GM19467 (cell line): Measurements from ENCODE around the gene RNPS1.

Experiments used
- ATAC-seq: cut with Tn5 transposase; IDR thresholded peaks from one replicate; pipeline ENCODE4 v1.9.1; 2021; ENCODE audit warnings: mild to moderate bottlenecking, moderate library complexity; ENCODE audit not compliant: unreplicated experiment

RNPS1 gene, protein sequence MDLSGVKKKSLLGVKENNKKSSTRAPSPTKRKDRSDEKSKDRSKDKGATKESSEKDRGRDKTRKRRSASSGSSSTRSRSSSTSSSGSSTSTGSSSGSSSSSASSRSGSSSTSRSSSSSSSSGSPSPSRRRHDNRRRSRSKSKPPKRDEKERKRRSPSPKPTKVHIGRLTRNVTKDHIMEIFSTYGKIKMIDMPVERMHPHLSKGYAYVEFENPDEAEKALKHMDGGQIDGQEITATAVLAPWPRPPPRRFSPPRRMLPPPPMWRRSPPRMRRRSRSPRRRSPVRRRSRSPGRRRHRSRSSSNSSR

DNA sequence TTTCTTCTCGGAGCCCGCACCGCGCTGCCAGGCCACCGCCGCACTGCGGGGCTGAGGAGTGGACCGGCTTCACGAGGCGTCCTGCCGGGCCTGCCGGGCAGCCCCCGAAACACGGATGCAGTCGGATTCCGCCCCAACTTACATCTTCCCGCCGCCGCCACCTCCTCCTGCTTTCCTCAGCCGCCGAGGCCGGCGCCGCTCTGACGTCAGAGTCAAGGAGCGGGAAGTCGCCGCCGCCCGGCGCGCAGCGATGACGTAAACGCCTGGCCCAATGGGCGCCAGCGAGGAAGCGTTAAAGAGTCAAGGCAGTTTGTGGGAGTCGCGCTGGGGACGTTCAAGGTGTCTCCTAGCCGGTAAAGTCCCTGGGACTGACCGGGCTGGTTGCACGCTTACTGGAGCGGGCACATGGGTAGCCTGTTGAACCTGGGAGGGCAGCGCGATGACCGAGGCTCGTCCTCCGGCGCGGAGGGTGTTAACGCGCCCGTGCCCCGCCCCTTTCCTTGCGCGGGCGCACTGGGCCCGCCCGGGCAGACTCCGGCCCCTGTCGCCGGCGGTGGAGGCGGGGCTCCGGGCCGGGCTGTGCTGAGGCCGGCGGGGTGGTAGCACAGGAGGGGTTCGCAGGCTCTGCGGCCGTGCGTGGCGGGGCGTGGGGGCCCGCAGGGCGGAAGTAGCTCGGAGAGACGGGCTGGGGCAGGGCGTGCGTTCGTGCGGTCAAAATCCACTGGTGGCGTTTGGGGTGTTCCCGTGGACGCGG is at the start of gene RNPS1:
TSS of gene RNPS1 (minus strand) at position 214 of the 754 bp plus-strand sequence. CDS start 3,483 bp downstream, outside the sequence.
- ATAC-seq, result peak; percentile 56

DNA sequence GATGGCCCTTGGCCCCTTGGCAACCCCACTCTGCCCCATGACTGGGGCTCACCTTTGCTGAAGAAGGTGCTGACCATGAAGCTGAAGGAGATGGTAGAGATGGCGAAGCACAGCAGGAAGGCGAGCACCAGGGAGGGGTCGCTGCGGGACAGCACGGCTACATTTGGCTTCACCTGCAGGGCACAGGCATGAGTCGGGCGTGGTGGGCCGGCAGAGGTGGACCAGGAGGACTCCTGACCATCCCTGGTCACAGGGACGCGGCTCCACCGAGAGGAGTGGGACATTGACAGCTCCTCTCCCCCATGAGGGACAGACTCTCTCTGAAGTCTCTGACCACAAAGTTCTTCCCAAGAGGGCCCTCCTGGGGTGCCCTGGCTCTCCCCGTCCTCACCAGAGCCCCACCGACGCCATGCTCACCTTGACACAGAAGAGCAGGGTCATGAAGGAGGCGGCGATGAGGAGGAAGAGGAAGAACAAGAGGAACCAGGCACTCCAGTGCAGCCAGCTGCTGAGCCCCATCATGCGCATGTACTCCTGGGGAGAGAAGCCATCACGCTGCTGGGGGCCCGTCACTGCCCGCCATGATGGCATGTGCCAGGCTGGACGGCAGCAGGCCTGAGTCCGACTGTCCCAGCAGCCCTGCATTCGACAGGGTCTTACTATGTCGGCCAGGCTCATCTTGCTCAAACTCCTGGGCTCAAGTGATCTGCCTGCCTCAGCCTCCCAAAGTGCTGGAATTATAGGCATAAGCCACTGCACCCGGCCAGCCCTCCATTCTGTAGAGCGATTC is 49.5 kb upstream of the RNPS1 start:
- ATAC-seq, result no peak

DNA sequence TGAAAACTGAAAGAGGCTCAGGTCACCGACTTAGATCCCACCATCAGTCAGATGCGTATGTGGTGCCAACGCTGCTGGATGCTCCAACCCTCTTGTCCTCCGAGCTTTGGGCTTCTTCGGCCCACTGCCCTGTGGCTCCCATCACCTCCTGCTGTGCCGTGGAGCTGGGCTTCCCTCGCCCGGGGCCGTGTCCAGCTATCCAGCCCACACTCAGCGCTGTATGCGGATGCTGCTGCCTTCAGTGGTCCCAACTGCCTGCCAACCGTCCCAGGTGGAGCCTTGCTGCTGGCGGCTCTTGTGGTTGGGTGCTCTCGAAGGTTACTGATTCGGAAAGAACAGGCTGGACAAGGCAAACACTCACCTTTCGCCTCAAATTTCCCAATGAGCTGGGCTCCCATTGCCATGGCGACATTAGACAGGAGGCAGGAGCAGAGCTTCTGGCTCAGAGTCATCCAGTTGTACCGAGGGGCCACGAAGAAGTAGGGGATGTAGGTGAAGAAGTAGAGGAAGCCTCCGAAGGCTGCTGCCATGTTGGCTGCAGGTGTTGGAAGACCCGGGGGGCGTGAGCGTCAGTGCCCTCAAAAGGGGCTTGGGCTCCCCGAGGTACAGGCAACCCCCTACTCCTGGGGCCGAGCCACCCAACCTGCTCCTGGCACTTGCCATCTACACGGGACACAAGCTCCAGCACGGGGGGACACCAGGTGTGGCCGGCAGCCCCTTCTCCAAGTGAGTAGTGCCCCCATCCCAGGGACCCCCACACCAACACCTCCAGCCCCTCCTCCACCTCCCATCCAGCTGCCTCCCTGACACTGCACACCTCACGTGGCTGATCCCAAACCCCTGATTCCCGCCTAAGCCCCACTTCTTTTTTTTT is 40.4 kb upstream of the RNPS1 start:
- no peak for ATAC-seq

DNA sequence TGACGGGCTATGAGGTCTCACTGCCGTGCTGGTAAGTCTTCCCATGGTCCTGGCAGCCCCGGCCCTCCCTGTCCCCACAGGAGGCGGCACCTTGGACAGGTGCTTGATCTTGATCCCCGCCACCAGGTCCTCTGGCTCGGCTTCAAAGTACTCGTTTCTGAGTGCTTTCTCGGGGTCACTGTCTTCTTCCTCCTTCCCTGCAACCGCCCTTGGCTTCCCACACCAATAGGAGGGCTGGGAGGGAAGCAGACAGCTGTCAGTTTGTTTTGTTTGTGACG is 31.9 kb upstream of the RNPS1 start:
- no peak for ATAC-seq

DNA sequence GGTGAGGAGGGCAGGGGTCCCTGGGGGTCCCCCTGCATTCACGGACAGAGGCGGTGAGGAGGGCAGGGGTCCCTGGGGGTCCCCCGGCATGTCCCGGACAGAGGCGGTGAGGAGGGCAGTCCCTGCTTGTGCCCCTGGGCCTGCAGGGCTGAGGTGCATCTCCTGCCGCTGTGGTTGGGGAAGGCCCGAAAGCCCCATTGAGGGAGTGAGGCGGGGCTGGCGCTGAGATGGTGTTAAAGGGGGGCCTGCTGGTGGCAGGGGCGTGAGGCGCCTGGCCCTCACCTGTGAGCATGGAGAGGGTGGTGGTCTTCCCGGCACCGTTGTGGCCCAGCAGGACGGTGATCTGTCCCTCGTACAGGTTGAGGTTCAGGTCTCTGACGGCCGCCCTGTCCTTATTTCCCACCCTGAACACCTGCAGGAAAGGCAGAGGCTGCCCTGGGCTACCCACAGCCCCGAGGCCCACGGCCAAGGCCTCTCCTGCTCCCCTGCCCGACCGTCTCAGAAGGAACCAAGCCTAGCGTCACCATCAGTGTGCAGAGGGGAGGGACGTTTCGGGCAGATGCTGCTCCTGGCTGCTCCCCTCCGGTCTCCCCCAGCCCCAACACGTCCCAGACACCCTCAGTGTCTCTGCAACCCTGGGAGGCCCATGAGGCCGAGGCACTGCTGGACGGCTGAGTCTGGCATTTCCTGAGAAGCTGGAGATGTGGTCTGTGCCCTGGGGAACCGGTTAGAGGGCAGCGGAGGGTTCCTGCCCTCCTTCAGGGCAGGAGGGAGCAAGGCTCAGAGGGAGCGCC is 31.4 kb upstream of the RNPS1 start:
- no peak for ATAC-seq

DNA sequence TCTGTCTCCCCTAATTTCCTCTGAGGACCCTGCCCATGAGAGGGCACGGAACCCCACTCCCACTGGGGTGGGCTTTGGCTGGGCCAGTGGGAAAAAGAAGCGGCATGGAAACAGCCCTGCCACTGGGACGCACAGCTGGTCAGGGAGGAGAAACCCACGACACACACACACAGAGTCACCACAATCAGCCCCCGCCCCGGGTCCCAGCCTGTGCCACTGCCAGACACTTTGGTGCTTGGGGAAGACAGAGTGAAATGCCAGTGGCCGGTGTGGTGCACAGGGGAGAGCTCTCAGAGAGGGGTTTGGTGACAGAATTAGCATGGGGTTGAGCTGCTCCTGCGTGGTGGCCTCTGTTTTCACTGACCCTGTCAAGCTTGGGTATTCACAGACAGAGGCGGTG is 30.7 kb upstream of the RNPS1 start:
- no peak for ATAC-seq

DNA sequence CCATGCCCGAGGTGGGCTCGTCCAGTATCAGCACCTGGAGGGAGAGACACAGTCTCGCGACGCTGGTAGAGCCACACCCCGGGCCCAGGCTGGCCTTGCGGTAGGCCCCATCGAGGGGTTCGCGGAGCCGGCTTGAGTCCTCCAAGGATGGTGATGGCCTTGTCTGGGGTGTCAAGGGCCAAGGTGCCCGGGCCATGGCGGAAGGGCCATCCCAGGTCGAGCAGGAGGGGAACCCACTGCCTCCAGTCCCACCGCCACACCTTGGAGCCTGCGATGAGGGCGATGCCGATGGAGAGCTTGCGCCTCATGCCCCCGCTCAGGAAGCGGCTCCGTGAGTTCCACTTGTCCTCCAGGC is 29.6 kb upstream of the RNPS1 start:
- ATAC-seq, result no peak

DNA sequence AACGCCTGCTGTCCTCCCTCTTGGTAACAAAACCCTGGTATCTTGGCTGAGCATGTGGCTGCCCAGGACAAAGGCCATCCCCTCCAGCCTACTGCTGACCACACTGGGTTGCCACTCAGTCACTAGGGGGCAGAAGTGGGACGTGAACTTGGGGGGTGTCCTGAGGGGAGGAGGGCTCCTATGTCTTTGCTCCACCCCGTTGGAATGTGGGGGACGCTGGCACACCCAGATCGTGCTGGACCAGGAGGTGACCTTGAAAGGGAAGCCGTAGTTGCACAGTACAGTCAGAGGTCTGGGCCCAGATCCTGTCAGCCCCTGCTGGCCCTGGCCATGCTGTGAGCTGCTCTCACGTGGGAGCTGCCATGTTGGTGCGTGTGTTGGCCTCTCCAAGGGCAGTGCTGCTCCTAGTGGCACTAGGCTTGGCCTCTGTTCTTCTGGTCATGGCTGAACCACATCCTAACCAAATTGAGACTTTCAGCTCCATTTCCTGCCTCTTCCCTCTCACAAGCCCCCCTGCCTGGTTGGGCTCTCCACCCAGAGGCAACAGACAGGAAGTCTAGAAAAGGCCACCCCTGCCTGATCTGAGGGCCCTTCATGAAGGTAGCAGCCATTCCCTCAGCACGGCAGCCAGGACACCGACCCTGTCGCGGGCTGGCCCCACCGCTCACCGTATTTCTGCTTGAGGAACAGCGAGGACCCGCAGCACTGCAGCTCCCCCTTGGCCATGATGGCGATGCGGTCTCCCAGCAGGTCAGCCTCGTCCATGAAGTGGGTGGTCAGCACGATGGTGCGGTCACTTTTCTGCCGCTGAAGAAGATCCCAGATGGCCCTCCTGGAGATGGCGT is 29.0 kb upstream of the RNPS1 start:
- ATAC-seq, result no peak

DNA sequence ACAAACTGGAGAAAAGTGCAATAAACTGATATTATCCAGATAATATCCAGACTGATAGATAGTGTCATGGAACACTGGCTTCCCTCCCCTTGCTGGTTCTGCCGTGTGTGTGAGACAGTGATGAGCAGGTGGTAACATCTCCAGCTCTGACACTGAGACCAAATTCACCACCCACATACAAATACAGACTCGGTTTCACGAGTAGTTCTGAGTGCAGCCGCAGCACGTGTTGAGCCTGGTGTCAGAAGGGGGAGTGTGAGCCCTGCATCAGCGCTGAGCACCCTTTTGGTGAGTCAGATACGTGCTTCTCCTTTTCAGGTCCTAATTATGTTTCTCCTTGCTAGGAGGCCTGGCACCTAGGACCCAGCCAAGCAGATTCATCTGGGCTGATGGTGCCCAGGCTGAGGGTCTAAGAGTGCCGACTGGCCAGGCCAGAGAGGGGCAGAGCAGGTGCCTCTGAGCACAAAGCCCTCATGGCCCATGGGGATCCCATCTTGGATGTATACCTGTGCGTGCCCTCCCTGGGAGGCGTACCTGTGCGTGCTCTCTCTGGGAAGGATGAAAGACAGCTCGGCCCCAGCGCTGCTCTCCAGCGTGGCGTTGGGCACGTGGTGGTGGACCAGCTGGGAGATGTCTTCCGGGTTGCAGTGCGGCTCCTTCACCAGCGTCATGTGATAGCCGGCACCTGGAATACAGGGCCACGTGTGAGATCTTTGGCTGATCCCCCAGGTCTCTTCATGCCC is 27.3 kb upstream of the RNPS1 start:
- ATAC-seq, result no peak

DNA sequence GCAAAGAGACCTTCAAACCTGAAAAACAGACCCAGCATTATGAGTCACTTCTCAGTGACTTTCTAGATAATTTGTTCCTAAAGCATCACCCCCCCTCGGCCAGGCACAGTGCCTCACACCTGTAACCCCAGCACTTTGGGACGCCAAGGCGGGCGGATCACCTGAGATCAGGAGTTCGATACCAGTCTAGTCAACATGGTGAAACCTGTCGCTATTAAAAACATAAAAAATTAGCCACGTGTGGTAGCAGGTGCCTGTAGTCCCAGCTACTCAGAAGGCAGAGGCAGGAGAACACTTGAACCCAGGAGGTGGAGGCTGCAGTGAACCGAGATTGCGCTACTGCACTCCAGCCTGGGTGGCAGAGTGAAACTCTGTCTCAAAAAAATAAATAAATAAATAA is 24.3 kb upstream of the RNPS1 start:
- no peak for ATAC-seq

DNA sequence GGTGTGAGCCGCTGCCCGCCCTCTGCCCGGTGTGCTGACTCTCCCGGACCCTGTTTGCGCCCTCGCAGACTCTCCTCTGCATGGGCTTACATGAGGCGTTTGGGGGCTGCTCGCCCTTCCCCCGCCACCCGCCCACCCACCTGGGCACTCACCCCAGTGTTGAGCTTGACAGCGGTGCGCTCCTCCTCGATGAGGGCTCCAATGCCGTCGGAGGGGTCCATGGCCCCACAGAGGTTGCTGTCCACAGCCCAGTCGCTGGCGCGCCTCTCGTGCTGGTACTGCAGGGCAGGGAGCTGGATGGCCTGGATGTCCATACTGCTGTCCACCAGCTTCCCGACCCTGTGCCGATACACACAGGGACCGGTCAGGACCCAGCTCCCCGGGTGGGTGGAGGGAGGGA is 21.4 kb upstream of the RNPS1 start:
- no peak for ATAC-seq

DNA sequence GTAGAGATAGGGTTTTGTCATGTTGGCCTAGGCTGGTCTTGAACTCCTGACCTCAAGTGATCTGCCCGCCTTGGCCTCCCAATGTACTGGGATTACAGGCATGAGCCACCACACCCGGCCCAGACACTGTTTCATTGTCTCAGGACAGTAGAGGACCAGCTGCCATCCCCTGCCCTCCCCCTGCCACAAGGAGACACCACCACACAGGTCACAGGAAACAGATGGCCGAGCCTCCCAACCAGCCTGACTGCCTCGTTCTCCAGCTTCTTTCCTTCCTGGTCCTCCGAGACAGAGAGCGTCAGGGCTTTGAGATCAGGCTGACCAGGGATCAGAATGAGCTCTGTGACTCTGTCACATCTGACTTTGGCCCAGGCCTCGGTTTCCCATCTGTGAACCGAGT is 20.8 kb upstream of the RNPS1 start:
- no peak for ATAC-seq

DNA sequence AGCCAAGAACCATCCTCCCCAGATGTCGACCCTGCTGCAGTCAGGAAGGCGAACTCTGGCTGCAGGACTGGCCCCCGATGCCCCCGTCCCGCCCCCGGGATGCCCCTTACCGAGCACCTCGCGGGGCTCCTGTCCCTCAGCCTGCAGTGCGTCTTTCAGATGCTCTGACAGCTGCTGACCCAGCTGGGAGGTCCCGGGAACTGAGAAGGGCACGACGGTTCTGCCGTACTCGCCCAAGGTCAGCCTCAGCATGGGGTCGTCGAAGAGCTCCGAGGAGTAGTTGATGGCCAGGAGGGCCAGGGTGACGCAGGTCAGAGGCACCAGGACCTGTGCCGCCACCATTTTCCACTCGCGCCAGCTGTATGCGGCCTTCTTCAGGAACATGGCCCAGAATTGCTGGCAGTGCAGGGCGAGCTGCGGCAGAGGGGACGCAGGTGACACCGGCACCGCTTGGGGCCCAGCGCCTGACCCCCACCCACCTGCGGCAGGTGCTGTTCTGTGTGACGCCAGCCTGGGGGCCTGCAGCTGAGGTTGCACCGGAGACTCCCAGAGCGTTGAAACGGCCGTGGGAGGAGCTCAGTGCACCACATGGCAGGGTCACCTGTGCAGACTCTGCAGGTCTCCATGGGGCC is 20.1 kb upstream of the RNPS1 start:
- ATAC-seq, result no peak

DNA sequence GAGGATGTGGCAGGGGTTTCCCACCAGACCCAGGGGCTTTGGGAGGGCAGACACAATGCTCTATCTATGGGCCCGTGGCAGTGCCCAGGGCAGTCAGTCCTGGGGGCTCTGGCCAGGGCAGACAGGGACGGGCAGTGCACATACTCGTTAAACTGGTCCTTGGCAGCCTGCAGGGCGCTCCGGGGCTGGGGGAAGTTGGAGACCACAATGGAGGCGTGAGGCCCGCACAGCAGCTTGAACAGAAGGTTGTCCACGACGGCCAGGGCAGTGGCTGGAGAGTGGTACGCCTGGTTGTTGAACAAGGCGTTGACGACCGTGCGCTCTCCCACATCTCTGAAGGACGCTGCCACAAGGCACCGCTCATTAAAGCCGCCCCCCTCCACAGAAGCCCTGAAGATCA is 18.6 kb upstream of the RNPS1 start:
- no peak for ATAC-seq

DNA sequence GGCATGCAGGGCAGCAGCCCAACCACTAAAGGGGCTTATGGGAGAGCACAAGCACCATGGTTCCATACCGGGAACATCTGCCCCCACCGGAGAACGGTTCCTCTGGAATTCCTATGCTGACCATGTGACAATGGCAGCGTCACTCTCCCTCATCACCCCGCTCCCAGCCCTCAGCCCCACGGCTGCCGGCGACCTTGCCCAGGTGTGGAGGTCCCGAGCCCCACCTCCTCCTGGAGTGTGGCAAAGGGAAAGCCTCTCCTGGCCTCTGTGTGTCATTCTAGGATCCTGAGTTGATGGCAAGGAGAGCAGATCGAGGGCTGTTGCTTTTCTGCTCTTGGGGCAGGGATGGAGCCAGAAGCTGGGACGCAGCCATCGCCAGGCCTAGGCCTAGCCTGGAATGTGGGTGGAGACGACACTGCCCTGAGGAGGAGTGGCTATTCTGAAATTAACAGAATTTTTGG is 17.8 kb upstream of the RNPS1 start:
- ATAC-seq, result no peak

DNA sequence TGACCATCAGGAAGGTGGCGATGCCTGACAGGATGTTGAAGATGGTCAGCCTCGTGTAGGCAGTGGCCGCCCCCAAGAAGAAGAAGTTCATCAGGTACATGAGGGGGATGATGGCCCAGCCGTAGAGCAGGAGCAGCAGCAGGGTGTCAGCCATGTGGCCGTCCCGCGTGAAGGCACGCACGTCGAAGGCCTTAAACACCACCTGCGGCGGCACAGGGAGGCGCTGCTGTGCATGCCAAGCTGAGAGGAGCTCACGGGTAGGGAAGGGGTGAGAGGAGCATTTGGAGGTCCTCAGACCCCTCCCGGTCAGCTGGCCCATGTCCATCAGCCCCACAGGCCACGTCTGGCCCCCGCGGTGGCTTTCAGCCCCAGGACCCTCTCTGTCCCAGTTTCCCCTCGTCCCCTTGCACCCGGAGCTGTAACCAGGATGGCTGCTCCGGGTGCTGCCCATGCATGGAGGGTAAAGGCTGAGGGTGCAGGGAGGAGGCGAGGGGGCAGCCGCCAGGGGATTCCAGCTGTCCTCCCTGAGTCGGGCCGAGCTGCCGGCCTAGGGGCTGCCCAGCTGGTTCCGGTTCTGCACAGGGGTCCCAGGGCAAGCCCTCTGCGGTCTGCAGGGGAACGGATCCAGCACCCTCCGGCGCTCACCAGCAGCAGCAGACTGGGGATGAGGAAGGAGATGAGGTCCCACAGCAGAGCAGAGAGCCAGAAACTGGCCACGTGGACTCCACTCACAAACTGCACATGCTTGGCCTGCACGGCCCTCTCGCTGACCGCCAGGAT is 17.1 kb upstream of the RNPS1 start:
- no peak for ATAC-seq

DNA sequence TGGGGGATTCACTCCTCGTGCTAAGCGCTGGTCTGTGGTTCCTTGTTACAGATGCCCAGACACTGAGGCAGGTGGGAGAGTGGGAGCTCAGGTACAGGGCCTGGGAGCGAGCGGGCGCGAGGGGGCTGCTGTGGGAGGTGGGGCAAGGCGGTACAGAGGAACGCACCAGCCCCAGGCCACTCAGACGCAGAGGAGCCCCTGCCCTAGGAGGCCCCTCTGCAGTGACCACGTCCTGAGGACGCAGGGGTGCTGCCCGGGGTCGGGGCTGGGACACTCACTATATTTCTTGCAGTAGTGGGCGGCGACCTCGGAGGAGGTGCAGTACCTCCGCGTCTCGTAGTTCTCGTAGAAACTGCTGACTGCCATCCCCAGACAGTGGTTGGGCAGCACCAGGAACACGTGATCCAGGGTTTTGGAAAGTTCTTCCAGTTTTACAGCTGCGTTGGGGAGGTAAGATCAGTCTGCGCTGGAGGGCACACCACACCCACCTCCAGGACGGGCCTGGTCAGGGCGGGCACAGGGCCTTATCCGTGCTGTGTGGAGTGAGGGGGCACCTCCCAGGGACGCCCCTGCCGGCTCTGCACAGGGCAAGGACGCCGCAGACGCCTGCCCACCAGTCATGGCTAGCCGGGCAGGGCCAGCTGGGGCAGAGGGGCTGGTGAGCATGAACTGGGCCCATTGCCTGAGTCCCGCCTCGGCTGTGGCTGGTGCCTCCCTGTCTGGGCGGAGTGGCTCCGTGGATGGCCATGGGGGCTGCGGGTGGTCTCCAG is 16.3 kb upstream of the RNPS1 start:
- ATAC-seq, result no peak
